ENCODE data around the gene ARID1B.

ARID1B gene

DNA sequence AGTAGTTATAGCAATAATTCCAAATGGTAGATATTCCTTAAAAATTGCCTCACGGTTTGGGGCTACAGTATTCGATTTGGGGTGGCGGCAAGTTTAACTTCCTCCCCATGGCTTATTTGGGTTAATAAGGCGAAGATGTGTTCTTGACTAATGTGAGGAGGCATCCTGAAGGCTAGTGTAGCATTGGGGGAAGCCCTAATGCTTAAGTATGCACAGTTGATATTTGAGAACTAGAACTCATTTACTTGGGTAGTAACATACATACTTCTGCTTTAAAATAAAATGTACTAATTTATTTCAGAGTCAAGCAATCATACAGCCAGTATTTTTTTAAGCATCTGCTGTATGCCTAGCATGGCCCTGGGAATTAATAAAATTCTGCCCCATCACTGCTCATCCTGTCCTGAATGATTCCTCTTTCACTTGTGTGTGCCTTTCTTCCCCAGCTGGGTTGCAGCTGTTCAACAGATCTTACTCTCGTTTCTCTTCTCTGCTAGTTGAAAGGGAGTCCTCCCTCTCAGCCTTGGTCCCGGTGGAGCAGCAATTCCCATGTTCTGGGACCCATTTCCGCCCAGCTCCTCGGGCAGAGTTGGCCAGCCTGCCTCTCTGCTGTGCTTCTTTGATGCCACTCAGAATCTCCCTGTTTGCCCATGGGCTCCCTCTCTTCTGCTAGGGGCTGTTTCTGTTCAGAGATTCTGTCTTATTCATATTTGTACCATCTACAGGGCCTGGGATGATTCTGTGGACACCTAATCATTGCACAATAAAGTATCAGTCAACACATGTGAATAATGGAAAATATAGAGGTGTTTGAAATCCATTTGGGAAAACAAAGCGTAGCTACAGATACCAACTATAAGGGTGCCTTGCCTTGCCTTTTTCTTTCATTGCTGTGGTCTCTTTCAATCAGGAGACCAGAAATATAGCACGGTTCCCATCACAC lies 104.8 kb downstream of the ARID1B start:
- no peak for DNase-seq

DNA sequence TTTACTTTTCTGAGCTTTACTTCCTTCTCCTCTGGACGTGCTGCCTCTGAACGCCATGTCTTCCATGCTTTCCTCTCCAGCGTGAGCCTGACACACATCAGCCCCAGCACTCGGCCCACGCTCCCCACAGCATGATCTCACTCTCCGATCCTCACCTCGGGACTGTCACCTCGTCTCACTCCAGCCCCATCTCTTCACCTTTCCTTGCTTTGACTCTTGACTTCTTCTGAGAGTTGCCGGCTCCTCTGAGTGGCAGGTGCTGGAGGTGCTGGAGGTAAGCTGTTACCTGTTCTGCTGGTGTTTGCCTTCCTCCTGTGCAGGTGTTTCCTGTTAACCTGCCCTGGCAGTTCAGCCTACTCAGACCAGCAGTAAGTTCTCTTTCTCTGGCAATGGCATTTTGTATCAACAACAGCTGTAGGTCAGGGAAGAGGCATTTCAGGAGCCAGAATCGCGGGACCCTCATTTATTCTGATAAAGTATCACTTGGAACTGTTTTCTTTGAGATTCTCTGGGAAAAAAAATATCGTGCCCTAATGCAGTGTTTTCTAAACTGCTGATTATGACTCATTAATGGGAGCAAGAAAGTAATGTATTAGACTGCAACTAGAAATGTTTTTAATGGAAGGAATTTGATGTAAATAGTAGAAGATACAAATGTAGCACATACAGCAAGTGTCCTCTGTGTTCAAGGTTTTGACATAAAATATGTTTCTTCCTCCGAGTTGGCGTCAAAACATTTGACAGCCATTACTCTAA lies 106.5 kb downstream of the ARID1B start:
- DNase-seq: no peak

- DNase-seq: no peak
These were observed 107.1 kb downstream of the ARID1B start for GRCh38 chr6:156884306-156884705.

DNA sequence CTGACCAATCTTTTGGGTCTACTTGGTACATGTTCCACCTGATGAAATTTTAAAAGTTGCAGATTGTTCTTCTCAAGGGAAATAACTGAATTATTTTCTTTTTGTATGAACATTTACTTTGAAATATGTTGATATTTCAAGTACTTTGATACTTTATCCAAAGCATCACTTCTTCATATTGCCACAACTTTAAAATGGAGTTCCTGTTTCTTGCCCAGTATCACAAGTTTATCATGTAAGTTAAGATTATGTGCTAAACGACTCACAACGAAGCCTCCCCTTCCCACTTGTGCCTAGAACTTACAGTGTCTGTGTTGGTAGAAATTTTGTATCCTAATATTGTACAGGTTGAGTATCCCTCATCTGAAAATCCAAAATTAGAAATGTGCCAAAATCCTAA lies 108.4 kb downstream of the ARID1B start:
- DNase-seq: no peak

- no peak for DNase-seq
These were observed 109.2 kb downstream of the ARID1B start for GRCh38 chr6:156886409-156886808.

DNA sequence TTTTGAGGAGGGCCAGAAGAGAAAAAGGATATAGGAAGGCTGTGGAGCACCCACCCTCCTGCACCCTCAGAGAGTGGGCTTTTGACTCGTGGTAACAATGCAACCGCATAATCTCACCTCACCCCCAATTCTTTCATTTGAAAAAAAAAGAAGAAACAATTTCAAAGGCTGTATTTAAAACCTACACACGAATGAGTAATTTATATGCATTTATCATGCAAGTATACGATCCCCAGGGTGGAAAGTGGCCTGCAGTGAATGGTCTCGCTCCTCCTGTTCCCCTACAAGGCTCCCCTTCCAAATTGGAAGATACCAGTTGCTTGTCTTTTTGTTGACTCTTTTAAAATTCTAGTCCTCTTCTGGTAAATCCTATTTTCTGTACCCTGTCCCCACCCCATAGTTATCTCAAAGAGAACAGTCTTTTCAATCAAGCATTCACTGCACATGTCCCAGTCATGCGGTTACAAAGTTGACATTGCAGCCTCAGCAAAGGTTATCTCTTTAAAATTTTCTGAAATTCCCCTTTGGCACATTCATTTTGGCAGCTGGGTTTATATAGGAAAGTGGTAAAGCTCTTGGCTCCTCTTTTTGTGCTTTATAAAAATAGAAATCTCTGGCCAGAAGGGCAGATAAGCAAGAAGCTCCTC lies 110.6 kb downstream of the ARID1B start:
- DNase-seq: no peak

- DNase-seq: no peak
These were observed 112.3 kb downstream of the ARID1B start for GRCh38 chr6:156889469-156889868.

DNA sequence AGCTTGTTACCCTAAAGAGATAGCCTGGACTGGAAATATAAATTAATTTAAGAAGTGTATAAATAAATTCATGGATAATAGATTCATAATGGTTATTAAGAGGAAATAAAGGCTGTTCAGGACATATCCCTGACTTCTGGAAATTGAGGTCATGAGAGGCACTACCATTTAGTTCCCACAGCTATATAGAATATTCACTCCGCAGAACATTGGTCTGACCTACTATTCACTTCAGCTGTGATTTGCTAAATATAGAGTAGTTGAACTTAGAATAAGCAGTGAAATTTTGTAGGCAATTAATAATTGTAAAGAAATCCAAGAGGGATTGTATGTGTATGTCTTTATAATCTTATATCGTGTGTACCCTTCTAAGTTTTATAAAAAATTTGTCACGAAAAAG lies 112.8 kb downstream of the ARID1B start:
- no peak for DNase-seq

DNA sequence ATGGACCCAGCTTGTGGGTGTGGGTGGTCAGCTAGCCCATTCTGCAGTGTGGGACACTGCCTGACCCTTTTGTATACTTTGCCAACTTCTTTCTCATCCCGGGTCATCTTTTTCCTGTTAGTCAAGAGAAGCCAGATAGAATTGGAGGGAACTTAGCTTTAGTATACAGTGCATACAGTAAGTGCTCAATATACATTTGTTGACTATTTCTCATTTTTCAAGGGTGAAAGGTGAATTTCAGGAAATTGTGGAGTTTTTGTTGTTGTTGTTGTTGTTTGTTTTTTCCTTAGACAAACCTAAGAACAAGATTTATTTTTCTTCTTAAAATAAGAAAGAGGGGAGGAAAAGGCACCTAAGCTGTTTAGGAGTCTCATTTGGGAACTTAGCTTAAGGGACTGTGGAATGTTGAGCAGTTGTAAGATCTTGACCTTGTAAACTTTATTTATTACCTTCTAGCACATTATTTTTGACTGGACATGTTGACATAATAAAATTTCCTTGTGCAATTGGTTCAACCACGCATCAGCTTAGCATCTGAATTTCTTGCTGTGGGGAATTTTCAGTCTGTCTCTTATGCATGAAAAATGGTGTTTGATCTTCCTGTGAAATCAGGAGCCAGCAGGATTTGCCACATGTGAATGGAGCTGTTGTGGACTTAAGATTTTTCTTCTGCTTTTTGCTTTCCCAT lies 113.6 kb downstream of the ARID1B start:
- no peak for DNase-seq

DNA sequence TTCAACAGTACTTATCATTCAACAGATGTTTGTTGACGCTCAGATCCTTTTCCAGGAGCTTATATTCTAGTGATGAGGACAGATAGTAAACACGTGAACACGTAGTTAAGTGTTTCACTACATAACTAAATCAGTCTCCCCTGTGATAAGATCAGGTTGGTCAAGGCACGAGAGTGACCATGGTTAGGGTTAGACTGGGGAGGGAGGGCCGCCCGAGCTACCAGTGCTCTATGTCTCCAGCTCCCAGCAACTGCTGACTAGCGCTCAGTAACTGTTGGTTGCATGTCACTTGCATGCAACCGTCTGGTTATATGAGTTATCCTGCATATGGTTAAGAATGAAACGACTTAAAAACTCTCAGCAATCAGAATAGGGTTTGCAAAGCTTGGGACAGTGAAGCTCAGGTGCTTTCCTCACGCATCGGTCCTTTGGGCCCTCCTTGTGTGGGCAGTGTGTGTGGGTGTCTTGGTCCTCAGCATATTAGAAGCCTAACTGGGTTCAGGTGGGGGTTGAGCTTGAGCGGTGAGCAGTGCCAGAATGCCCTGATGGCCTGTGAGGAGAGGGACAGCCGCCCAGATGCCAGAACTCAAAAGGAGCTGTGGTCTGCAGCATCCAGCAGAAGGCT lies 120.8 kb downstream of the ARID1B start:
- DNase-seq: no peak

DNA sequence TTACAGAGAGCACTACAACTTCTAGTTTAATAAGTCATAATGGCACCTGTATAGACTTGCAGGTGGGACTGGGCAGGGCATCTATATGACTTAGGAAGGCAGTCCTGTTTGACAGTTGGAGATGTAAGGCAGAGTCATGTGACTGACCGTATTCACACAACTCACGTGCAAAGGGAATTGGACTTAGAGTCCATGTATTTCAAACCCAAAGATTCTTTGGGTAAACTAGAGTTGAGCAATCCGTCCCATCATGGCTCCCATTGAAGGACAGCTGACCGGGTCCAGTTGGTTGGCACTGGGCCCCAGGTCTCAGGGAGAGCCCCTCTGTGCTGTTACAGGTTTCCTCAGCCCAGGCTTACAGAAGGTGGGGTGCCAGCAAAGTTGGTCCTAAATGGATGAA lies 121.9 kb downstream of the ARID1B start:
- DNase-seq: no peak

- DNase-seq: no peak
These were observed 122.5 kb downstream of the ARID1B start for GRCh38 chr6:156899532-156900135.

- DNase-seq: no peak
These were observed 123.1 kb downstream of the ARID1B start for GRCh38 chr6:156900292-156900691.

- no peak for DNase-seq
These were observed 124.3 kb downstream of the ARID1B start for GRCh38 chr6:156901309-156902019.

- DNase-seq: no peak
These were observed 125.6 kb downstream of the ARID1B start for GRCh38 chr6:156902782-156903181.

DNA sequence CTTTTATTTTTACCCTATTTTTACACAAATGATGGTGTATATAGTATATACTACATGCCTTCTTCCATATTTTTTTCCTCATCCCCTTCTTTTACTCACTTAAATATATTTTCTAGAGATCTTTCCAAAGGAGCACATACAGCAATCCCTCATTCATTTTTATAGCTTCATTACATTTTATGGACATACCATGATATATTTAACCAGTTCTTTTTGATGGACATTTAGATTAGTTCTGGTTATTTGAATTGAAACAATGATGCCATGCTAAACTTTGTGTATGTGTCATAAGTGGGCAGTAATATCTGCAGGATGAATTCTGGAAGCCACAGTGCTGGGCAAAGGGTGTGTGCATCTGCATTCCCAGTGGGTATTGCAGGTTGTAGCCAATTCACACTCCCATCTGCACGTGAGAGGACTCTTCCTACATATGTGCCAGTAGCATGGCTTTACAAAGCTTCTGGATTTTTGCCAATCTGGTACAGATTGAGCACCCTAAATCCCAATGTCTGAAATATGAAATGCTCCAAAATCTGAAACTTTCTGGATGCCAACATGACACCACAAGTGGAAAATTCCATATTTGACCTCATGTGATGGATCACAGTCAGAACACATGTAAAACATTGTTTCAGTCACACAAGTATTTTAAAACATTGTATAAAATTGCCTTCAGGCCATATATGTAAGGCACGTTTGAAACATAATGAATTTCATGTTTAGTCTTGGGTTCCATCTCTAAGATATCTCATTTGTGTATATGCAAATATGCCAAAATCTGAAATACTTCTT lies 127.2 kb downstream of the ARID1B start:
- no peak for DNase-seq

- DNase-seq: no peak
These were observed 128.6 kb downstream of the ARID1B start for GRCh38 chr6:156905801-156906200.

DNA sequence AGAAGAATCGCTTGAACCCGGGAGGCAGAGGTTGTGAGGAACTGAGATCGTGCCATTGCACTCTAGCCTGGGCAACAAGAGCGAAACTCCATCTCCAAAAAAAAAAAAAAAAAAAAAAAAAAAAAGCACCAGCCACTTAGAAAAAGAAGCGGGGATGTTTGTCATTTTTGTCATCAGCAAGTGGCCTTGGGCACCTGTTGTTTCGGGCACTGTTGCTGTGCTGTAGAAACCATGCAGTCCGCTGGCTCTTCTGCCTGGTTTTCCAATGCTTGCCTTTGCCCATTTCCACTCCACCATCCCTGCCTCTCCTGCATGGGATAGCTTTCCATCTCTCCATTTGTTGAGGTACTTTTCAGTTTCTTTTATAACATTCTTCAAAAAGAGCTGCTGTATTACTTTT lies 129.3 kb downstream of the ARID1B start:
- DNase-seq: no peak

- DNase-seq: no peak
These were observed 132.2 kb downstream of the ARID1B start for GRCh38 chr6:156909212-156910010.

DNA sequence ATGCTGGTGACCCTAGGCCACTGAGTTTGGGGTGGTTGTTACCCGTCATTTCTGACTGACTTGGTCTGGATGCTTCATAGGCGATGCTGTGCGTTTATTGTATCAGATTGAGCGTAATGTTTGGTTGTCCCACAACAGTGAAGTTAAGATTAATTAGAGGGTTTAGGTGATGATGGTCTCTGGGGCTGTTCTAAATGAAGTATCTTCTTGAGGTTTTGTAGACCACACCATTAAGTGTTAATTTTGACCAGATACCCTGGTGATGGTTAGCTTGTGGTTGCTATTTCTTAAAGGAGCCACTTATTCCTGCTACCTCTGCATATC lies 132.8 kb downstream of the ARID1B start:
- no peak for DNase-seq
